Muscle of leg (tissue), 11 donors: ENCODE data around the gene OR6X1. TPM values are rescaled to one million over a fixed set of nuclear protein-coding genes. Genes with fewer than 3 reads are reported as not detected.

ENCODE experiments used
- DNase-seq: peaks from one replicate; pipeline ENCODE4 v3.0.0; 2013
- H3K27ac ChIP-seq: one replicate; pipeline ENCODE4 v1.5.1; 2013; ENCODE audit warnings: mild to moderate bottlenecking, low read length, control low read depth
- H3K27me3 ChIP-seq: one replicate; pipeline ENCODE4 v1.6.1; 2013; ENCODE audit warnings: low read length; ENCODE audit not compliant: control insufficient read depth, insufficient read depth
- H3K36me3 ChIP-seq: one replicate; pipeline ENCODE4 v1.6.1; 2013; ENCODE audit warnings: low read length; ENCODE audit not compliant: control insufficient read depth, insufficient read depth
- H3K4me1 ChIP-seq: one replicate; pipeline ENCODE4 v1.6.1; 2013; ENCODE audit warnings: low read length; ENCODE audit not compliant: control insufficient read depth, insufficient read depth
- H3K4me3 ChIP-seq: one replicate; pipeline ENCODE4 v1.5.1; 2013; ENCODE audit warnings: low read length, control low read depth
- H3K9me3 ChIP-seq: replicated peaks from 2 replicates; pipeline ENCODE4 v1.6.1; 2013; ENCODE audit warnings: low read depth, low read length; ENCODE audit not compliant: control insufficient read depth
- WGBS: methylation state at CpG from one replicate; pipeline ENCODE4 v1.1.5; 2013; ENCODE audit warnings: missing lambda C conversion rate; ENCODE audit not compliant: insufficient coverage; 5-methylcytosine and 5-hydroxymethylcytosine counted together
- polyA plus RNA-seq, 8 donors: library from polyadenylated mRNA; unstranded; fragments of 120-200 nt; gene quantifications; one replicate each; pipeline versions ENCODE4 v1.2.1 to v1.2.3, GENCODE V29; 2013; ENCODE audit warnings: inconsistent platforms in 1 of 8, low replicate concordance in 1 of 8; ENCODE audit not compliant: insufficient read length in 8 of 8, insufficient read depth in 1 of 8
- total RNA-seq: library from RNA; stranded (reverse); fragments of 120-200 nt; gene quantifications from one replicate; pipeline ENCODE4 v1.2.4, GENCODE V29; 2013

The OR6X1 gene
- total and polyA plus RNA-seq, 9 donors: not detected

- WGBS: 94% methylated on average over 2 of the region's 3 CpGs
- DNase-seq: no peak
- Histone ChIP-seq H3K36me3 (no peaks in the 10 kb centered on the region), H3K4me3 (no peak overlapping the region), H3K4me1 (peaks cover 16% of the 10 kb centered on the region), H3K27ac (no peak overlapping the region), H3K9me3 (no peaks in the 10 kb centered on the region), H3K27me3 (no peaks in the 10 kb centered on the region)
Observed at GRCh38 chr11:123704341-123704740, 50.0 kb downstream of the OR6X1 start.

Other genes with a start within 250 kb of the OR6X1 start
- gene SCN3B, start 99.9 kb downstream of the OR6X1 start, total RNA-seq: 12.8 TPM
- gene SCN3B, start 99.9 kb downstream of the OR6X1 start, polyA plus RNA-seq: 10 to 100 TPM; 18.4 to 28.2 (median 19.3) TPM
- 13.6 TPM for gene ZNF202, start 12.9 kb downstream of the OR6X1 start, total RNA-seq
- gene ZNF202, start 12.9 kb downstream of the OR6X1 start, polyA plus RNA-seq: 10 to 100 TPM; 13.0 to 22.8 (median 16.7) TPM
- gene OR6M1, start 51.8 kb upstream of the OR6X1 start, total RNA-seq: not detected
- not detected for gene OR6M1, start 51.8 kb upstream of the OR6X1 start, polyA plus RNA-seq
- not detected for gene TMEM225, start 131.2 kb upstream of the OR6X1 start, total RNA-seq
- not detected for gene TMEM225, start 131.2 kb upstream of the OR6X1 start, polyA plus RNA-seq
- gene OR8D4, start 147.6 kb upstream of the OR6X1 start, total RNA-seq: 0.04 TPM
- gene OR8D4, start 147.6 kb upstream of the OR6X1 start, polyA plus RNA-seq: under 1 TPM in 5 of 8 donors, not detected in 3; 0.06 to 0.09 (median 0.08) TPM
- gene OR4D5, start 185.1 kb upstream of the OR6X1 start, total RNA-seq: 0.04 TPM
- gene OR4D5, start 185.1 kb upstream of the OR6X1 start, polyA plus RNA-seq: not detected
- not detected for gene OR6T1, start 189.3 kb upstream of the OR6X1 start, total RNA-seq
- gene OR6T1, start 189.3 kb upstream of the OR6X1 start, polyA plus RNA-seq: not detected
- gene OR10S1, start 223.3 kb upstream of the OR6X1 start, total RNA-seq: not detected
- not detected for gene OR10S1, start 223.3 kb upstream of the OR6X1 start, polyA plus RNA-seq
- not detected for gene OR10G6, start 240.6 kb upstream of the OR6X1 start, total RNA-seq
- not detected for gene OR10G6, start 240.6 kb upstream of the OR6X1 start, polyA plus RNA-seq